GM12872 (cell line): ENCODE measurements around the gene RNF13.

Experiments
- CTCF ChIP-seq: IDR thresholded peaks from 3 replicates; pipeline ENCODE4 v1.5.1; 2011; ENCODE audit warnings: low read depth, mild to moderate bottlenecking, low read length, moderate library complexity; ENCODE audit not compliant: insufficient read depth

Gene RNF13

GRCh38 chr3:149971403-149972075 is 158.5 kb downstream of the RNF13 start:
- TF ChIP-seq CTCF, result no peak

DNA sequence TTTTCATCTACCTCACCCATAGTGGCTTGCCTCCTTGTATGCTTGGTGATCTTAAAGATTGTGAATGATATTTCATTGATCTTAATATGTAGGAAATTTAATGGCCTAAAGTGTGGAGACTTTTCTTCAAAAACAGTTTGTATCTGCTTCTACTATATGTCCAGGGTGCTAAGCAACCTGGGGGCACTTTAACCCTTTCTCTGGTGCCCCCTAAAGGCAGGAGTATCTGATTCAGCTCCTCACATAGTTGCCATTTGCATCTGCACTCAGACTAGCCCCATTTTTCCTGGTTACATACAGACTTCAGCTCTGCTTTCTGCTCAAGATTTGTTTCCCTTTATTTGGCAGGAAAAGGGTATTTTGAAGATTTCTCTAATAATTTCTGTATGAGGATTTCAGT is 162.9 kb downstream of the RNF13 start:
- TF ChIP-seq CTCF, result peak; percentile 42; the same call in 2 of the 3 replicates

GRCh38 chr3:149977386-149977785 is 164.4 kb downstream of the RNF13 start:
- no peak for TF ChIP-seq CTCF

- no peak for TF ChIP-seq CTCF
Observed at GRCh38 chr3:149983628-149984027, 170.6 kb downstream of the RNF13 start.

GRCh38 chr3:149989307-149989706 is 176.3 kb downstream of the RNF13 start:
- no peak for TF ChIP-seq CTCF

DNA sequence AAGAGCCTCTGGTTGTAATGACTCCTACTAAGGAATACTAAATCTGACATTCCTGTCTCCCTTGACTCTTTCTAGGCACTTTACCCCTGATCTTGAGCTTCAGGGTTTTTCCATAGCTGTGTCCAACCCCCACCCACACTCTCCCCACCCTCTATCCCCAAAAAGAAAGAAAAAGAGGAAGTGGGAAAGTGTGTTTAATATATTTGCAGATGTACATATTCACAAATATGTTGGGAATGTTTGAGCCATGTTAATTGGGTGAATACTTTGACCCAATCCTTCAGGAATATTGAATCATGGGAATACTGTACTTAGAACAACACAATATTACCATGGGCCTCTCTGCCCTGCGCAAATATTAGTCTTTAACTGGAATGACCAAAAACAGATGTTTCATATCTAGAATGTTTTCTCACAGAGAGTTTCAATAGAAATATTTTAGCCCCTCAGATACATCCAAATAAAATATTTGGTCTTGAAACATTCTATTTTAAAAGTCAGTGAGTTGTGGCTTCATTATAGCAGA is 177.5 kb downstream of the RNF13 start:
- TF ChIP-seq CTCF, result no peak

DNA sequence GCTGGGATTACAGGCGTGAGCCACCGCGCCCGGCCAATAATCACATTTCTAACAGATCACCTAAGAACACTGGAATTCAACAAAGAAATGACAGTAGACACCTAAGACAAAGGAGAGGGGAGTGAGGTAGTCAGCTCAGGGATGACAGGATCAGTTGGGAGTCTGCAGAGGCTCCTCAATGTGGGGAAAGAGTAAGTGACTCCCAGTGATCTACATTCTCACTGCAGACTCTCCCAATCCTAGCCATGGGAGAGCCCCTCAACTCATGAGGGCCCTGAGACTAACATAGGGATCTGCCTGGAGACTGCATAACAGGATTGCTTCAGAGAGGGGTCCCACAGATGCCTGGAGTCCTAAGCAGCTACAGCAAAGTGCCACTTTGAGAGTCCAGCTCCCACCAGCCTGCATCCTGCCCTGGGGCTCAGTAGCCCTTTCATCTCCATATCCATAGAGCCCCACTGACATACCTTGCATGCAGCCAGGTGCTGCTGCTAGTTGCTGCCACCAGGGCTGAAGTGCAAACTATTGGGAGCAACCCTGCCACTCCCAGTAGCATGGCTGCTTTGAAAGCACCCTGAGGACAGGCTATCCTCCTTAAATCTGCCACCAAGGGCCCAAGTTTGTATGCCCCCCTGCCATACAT is 179.5 kb downstream of the RNF13 start:
- TF ChIP-seq CTCF, result no peak
